Body of pancreas (tissue), 4 donors: ENCODE results near the gene INF2.
A peak's percentile ranks its signal among the peaks of the same experiment; 100 is the strongest.

Experiments used
- POLR2A ChIP-seq, 3 donors: fragments of 450-650 bp; IDR thresholded peaks; one replicate each; pipeline ENCODE4 v1.6.1; 2016; ENCODE audit warnings: antibody characterized with exemption in 3 of 3, mild to moderate bottlenecking in 2 of 3
- TF ChIP-seq, protein P1 (sequence below), 7 experiments: fragments of 450-650 bp in 4 of 7; fragments of 200-600 bp in 3 of 7; sonication (generic) in 3 of 7; IDR thresholded peaks; one replicate each; pipeline ENCODE4 v1.5.1; 2016 to 2019; ENCODE audit warnings: antibody characterized with exemption in 7 of 7

DNA sequence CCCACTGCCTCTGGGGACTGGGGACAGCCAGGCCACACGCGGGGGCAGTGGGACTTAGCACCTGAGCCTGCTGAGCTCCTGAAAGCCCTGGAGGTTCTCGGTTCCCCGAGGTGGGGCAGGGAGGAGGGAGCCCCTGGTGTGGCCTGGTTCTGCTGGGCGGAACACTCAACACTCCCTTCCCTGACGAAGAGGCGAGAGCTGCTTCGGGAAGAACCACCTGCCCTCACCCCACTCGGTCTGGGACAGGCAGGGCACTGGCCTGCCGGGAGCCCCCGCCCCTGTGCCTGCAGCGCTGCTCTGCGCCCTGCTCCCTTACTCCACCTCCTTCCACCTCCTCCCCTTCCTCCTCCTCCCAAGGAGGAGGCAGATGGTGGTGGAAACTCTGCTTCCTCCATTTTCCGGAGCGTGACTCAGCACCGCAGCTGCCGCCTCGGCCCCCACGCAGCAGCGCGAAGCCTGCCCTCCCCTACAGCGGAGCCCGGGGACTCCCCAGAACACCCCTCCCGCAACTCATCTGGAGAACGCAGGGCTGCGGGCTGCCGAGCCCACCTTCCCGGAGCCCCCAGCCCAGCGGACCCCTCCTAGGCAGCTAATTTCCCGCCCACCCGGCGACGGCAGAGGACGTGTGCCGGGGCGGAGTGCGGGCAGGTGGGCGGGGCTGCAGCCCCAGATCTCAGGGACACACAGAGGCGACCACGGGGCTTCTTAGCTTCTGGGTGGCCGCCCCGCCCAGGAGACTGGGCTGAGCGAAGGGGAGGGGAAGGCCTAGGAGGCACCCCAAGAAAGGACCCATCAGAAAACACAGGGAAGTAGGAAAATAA lies 11.7 kb upstream of the INF2 start:
- TF ChIP-seq, protein P1, sequence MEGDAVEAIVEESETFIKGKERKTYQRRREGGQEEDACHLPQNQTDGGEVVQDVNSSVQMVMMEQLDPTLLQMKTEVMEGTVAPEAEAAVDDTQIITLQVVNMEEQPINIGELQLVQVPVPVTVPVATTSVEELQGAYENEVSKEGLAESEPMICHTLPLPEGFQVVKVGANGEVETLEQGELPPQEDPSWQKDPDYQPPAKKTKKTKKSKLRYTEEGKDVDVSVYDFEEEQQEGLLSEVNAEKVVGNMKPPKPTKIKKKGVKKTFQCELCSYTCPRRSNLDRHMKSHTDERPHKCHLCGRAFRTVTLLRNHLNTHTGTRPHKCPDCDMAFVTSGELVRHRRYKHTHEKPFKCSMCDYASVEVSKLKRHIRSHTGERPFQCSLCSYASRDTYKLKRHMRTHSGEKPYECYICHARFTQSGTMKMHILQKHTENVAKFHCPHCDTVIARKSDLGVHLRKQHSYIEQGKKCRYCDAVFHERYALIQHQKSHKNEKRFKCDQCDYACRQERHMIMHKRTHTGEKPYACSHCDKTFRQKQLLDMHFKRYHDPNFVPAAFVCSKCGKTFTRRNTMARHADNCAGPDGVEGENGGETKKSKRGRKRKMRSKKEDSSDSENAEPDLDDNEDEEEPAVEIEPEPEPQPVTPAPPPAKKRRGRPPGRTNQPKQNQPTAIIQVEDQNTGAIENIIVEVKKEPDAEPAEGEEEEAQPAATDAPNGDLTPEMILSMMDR (IDR thresholded peaks at IDR 0.05): no peak
- TF ChIP-seq POLR2A (IDR thresholded peaks at IDR 0.05): peak; percentile 30 to 68 (median 64)
